C4-2B (cell line): Measurements from ENCODE around the gene RBMS3.

Experiments
- CTCF ChIP-seq: fragments of 450-650 bp; conservative IDR thresholded peaks from 2 replicates; pipeline ENCODE4 v1.5.1; 2017; ENCODE audit warnings: mild to moderate bottlenecking
- ZFX ChIP-seq: fragments of 450-650 bp; IDR thresholded peaks from 2 replicates; pipeline ENCODE4 v1.6.1; 2017

DNA sequence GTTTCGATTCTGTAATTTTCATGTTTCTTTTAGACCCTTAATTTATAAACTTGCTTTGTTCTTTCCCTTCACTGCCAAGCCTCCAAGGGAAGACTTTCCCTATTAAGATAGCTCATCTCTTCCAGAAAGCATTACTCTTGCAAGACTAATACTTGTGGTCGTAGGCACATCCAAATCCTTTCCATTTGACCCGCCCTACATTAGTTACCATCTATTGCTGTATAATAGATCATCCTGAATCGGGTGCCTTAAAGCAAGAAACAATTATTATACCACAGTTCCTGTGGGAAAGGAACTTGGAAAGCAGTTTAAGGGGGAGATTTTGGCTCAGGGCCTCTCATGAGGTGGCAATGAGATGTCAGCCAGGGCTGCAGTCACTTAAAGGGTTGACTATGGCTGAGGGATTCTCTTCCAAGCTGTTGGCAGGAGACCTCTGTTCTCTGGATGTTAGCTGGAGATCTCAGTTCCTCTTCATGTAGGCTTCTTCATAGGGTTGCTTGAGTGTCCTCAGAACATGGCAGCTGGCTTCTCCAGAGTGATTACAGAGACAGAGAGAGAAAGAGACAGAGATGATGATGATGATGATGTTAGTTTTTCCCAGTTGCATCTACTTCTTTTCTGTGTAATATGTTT is 755.2 kb downstream of the RBMS3 start:
- TF ChIP-seq ZFX: no peak
- TF ChIP-seq CTCF: no peak
